ENCODE data around the gene TTC21A. TPM values are rescaled to one million over a fixed set of nuclear protein-coding genes. Genes with fewer than 3 reads are reported as not detected.

TTC21A gene
- total and polyA plus RNA-seq, 10 of the 15 experiments (the other 5 are each of a cell fraction or from before 2014, with no cell fraction given): 0.62 to 3.2 (median 1.2) TPM

- H3K9me3 ChIP-seq (replicated peaks; ENCODE audit: control insufficient read depth, insufficient read depth, low read length): no peaks in the 10 kb centered on the region
- 77% methylated on average over 11 of the region's 11 CpGs for WGBS (ENCODE audit: insufficient coverage, insufficient replicate concordance, low lambda C conversion rate, missing lambda C conversion rate)
- H3K27me3 ChIP-seq (replicated peaks in 1 of 2; ENCODE audit: control insufficient read depth in 2 of 2, insufficient read depth in 2 of 2, low read length in 1 of 2): no peaks in the 10 kb centered on the region
- in situ Hi-C loops (cut with MboI): no loop called here
- H3K4me3 ChIP-seq: no peak overlapping the region
- H2AFZ ChIP-seq (ENCODE audit: control insufficient read depth, low read depth, low read length): no peak overlapping the region
- SMC1A ChIA-PET (ENCODE audit: uncharacterized antibody, unreplicated experiment): interaction anchor here (0.8 kb wide), 1 partner anchor 27 kb away, joined by 3 read pairs; no protein-coding TSS in a partner anchor
- peaks cover 4% of the 10 kb centered on the region for H3K4me1 ChIP-seq (ENCODE audit: control insufficient read depth, insufficient read depth, low read length)
- H3K4me2 ChIP-seq (ENCODE audit: control insufficient read depth, insufficient read depth): no peak overlapping the region
- CTCF ChIA-PET: no interaction called here
- H3K79me2 ChIP-seq (ENCODE audit: control insufficient read depth, insufficient read depth, low read length): no peaks in the 10 kb centered on the region
- no TSS peak for BruUV-seq (replicated peaks)
- intact Hi-C loops (cut with micrococcal nuclease; ENCODE audit: unreplicated experiment): no loop called here
- DNase-seq (ENCODE audit: low read depth, low spot score) (no peak), FAIRE-seq (no peak), ATAC-seq (no peak)
- H3K36me3 ChIP-seq (ENCODE audit: control insufficient read depth in 2 of 2, insufficient read depth in 2 of 2, low read length in 1 of 2): no peaks in the 10 kb centered on the region; a peak in 1 of 4 replicates
- H3K9ac ChIP-seq (ENCODE audit: control insufficient read depth, insufficient read depth, low read length): no peak overlapping the region
- no peak overlapping the region for H3K27ac ChIP-seq (ENCODE audit: control insufficient read depth, insufficient read depth)
- POLR2A ChIA-PET: no interaction called here
- TF ChIP-seq FOS (IDR thresholded peaks at IDR 0.05; ENCODE audit: borderline replicate concordance, extremely low read depth, insufficient read length) (no peak), POLR2AphosphoS5 (IDR thresholded peaks at IDR 0.05; ENCODE audit: low read length) (no peak), ZNF274 (IDR thresholded peaks at IDR 0.05; ENCODE audit: insufficient read depth, insufficient read length) (no peak), NRF1 (conservative IDR thresholded peaks at IDR 0.05; ENCODE audit: low read depth, low read length) (no peak), ZSCAN29 (IDR thresholded peaks at IDR 0.05) (no peak), ZBTB4 (CRISPR knock-in tag; IDR thresholded peaks at IDR 0.05) (no peak), JUNB (IDR thresholded peaks at IDR 0.05) (no peak), PRDM15 (CRISPR knock-in tag; IDR thresholded peaks at IDR 0.05) (no peak), HDAC2 (IDR thresholded peaks at IDR 0.05) (no peak), HDGF (IDR thresholded peaks at IDR 0.05) (no peak), LARP7 (IDR thresholded peaks at IDR 0.05) (no peak), CBFB (IDR thresholded peaks at IDR 0.05; ENCODE audit: low read depth) (no peak), ZBTB11 (CRISPR knock-in tag; IDR thresholded peaks at IDR 0.05) (no peak)
- no peaks in the 10 kb centered on the region for H4K20me1 ChIP-seq (ENCODE audit: control insufficient read depth, insufficient read depth)
- RAD21 ChIA-PET (ENCODE audit: unreplicated experiment): no interaction called here
Observed at GRCh38 chr3:39132096-39133092, 24.9 kb downstream of the TTC21A start.
